Panc1 (cell line): Measurements from ENCODE around the gene ZNF281.

Experiments used
- SIN3A ChIP-seq: IDR thresholded peaks from 2 replicates; pipeline ENCODE4 v1.6.1; 2012; ENCODE audit warnings: low read depth, mild to moderate bottlenecking, low read length, moderate library complexity, borderline replicate concordance; ENCODE audit not compliant: insufficient read depth
- TF ChIP-seq, protein P1 (sequence below): fragments of 450-650 bp; IDR thresholded peaks from 2 replicates; pipeline ENCODE4 v1.5.1; 2017; ENCODE audit warnings: mild to moderate bottlenecking

DNA sequence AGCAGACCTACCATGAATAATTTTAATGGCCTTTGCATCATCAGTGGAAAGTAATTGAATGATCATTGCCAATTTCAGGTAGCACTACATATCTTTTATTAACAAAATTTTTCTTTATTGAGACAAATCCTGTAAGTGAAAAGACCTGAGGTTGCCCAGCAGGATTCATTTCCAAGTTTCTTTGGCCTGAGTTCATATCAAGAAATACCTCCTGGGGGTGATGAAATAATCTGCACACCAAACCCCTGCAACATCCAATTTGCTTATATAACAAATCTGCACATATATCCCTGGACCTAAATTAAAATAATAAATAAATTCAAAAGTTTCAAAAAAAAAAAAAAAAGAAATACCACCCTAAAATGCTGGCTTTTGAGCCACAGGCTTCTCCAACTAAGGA is 27.3 kb upstream of the ZNF281 start:
- TF ChIP-seq, protein P1, sequence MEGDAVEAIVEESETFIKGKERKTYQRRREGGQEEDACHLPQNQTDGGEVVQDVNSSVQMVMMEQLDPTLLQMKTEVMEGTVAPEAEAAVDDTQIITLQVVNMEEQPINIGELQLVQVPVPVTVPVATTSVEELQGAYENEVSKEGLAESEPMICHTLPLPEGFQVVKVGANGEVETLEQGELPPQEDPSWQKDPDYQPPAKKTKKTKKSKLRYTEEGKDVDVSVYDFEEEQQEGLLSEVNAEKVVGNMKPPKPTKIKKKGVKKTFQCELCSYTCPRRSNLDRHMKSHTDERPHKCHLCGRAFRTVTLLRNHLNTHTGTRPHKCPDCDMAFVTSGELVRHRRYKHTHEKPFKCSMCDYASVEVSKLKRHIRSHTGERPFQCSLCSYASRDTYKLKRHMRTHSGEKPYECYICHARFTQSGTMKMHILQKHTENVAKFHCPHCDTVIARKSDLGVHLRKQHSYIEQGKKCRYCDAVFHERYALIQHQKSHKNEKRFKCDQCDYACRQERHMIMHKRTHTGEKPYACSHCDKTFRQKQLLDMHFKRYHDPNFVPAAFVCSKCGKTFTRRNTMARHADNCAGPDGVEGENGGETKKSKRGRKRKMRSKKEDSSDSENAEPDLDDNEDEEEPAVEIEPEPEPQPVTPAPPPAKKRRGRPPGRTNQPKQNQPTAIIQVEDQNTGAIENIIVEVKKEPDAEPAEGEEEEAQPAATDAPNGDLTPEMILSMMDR = no peak
- no peak for TF ChIP-seq SIN3A
